Lower lobe of right lung (tissue), 2 donors: Measurements from ENCODE around the gene LRRC10B. TPM values are rescaled to one million over a fixed set of nuclear protein-coding genes. Genes with fewer than 3 reads are reported as not detected.

Experiments
- ATAC-seq, 2 donors: fragments of 200-7000 bp; cut with Tn5 transposase; one replicate each; pipeline ENCODE4 v1.9.1; 2020 to 2022; ENCODE audit warnings: mild to moderate bottlenecking in 2 of 2, moderate library complexity in 2 of 2
- DNase-seq: peaks from one replicate; pipeline ENCODE4 v3.0.0-alpha.2; 2020
- H3K27ac ChIP-seq: fragments of 200-600 bp; one replicate; pipeline ENCODE4 v1.8.0; 2022
- H3K27me3 ChIP-seq: fragments of 200-600 bp; one replicate; pipeline ENCODE4 v1.8.0; 2022; ENCODE audit warnings: low read depth
- H3K36me3 ChIP-seq: fragments of 200-600 bp; one replicate; pipeline ENCODE4 v1.8.0; 2022; ENCODE audit warnings: mild to moderate bottlenecking
- H3K4me1 ChIP-seq: fragments of 200-600 bp; one replicate; pipeline ENCODE4 v1.8.0; 2022
- H3K4me3 ChIP-seq: fragments of 200-600 bp; one replicate; pipeline ENCODE4 v1.8.0; 2022; ENCODE audit warnings: mild to moderate bottlenecking
- H3K9me3 ChIP-seq: fragments of 200-600 bp; one replicate; pipeline ENCODE4 v1.8.0; 2022
- intact Hi-C: fragments of 100-400 bp; cut with DNase I; formaldehyde crosslinking; loops from one replicate; pipeline ENCODE4 v1.11.0; 2022
- total RNA-seq: library from RNA; stranded (reverse); fragmentation: NEBNext Ultra II Directional; extraction: Animal tissue kit (Norgen Biotek cat#: 25700); gene quantifications from one replicate; pipeline ENCODE4 v1.2.1, GENCODE V29; 2021
- TF ChIP-seq, protein P1 (sequence below): fragments of 200-600 bp; IDR thresholded peaks from one replicate; pipeline ENCODE4 v1.8.0; 2022; ENCODE audit warnings: antibody characterized with exemption, mild to moderate bottlenecking
- donor health status: DM: no; HTN: yes; CAD: no; lungs with severe emphysema.

LRRC10B gene
- total RNA-seq, 1 donor from 2014 or later = 6.4 TPM

- DNase-seq (no peak), ATAC-seq (no peak)
- peaks cover 9% of the 10 kb centered on the region for H3K4me1 ChIP-seq
- H3K9me3 ChIP-seq = no peaks in the 10 kb centered on the region
- intact Hi-C loops = no loop called here
- H3K4me3 ChIP-seq = no peak overlapping the region
- no peak overlapping the region for H3K27ac ChIP-seq
- no peaks in the 10 kb centered on the region for H3K36me3 ChIP-seq
- H3K27me3 ChIP-seq = peaks cover 25% of the 10 kb centered on the region
- TF ChIP-seq, protein P1, sequence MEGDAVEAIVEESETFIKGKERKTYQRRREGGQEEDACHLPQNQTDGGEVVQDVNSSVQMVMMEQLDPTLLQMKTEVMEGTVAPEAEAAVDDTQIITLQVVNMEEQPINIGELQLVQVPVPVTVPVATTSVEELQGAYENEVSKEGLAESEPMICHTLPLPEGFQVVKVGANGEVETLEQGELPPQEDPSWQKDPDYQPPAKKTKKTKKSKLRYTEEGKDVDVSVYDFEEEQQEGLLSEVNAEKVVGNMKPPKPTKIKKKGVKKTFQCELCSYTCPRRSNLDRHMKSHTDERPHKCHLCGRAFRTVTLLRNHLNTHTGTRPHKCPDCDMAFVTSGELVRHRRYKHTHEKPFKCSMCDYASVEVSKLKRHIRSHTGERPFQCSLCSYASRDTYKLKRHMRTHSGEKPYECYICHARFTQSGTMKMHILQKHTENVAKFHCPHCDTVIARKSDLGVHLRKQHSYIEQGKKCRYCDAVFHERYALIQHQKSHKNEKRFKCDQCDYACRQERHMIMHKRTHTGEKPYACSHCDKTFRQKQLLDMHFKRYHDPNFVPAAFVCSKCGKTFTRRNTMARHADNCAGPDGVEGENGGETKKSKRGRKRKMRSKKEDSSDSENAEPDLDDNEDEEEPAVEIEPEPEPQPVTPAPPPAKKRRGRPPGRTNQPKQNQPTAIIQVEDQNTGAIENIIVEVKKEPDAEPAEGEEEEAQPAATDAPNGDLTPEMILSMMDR = no peak
Measured at GRCh38 chr11:61516191-61516590, 7.6 kb downstream of the LRRC10B start.

DNA sequence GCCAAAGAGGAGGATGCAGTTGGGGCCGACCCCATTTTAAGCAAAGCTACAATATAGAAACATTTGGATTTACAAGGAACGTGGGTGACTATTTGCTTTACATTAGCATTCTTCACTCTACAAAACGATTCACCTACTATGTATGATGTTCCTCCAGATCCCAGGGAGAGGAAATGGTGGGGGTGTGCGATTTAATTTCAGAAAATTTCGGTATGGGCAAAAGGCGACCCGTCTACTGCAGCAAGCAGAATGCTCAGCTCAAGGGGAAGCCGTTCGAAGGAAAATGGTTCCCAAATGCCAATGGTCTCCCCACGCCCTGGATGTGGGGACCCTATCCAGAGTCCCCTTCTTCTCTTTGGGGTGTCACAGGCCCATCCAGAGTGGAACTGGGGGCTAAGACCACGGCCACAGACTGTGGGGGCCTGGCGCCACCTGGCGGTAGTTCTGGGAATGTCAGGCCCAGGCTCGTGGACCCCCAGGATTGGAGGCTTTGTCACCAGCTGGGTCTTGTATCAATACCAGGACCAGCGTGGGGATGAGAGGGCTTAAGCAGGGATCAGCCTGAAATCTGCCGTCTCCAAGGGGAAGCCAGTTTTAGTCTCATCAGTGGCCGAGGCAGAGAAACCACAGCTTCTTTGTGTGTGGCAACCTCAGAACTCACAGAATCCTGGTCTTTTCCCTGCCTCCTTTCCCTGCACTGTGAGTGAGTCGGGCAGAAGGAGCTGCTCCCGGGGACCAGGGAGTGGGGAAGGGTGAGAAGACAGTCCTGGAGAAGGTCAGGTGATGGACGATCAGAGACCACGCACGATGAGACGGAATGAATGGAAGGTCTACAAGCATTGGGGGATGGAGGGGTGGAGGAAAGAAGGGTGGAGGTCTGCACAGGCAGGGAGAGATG lies 8.4 kb downstream of the LRRC10B start:
- Histone ChIP-seq H3K36me3 (no peaks in the 10 kb centered on the region), H3K9me3 (no peaks in the 10 kb centered on the region), H3K4me1 (peaks cover 9% of the 10 kb centered on the region), H3K27ac (no peak overlapping the region), H3K27me3 (peaks cover 19% of the 10 kb centered on the region), H3K4me3 (no peak overlapping the region)
- DNase-seq (no peak), ATAC-seq (peak; percentile 37 to 59)
- intact Hi-C loops = no loop called here
- TF ChIP-seq, protein P1 = peak; percentile 95

- H3K9me3 ChIP-seq = no peaks in the 10 kb centered on the region
- peaks cover 9% of the 10 kb centered on the region for H3K4me1 ChIP-seq
- no peaks in the 10 kb centered on the region for H3K36me3 ChIP-seq
- H3K27ac ChIP-seq = no peak overlapping the region
- DNase-seq = no peak
- ATAC-seq = no peak
- no peak overlapping the region for H3K4me3 ChIP-seq
- TF ChIP-seq, protein P1 = no peak
- intact Hi-C loops = no loop called here
- H3K27me3 ChIP-seq = peaks cover 9% of the 10 kb centered on the region
Measured at GRCh38 chr11:61518032-61518795, 9.7 kb downstream of the LRRC10B start.

GRCh38 chr11:61522881-61523280 lies 14.3 kb downstream of the LRRC10B start:
- Histone ChIP-seq H3K27me3 (peaks cover under 1% of the 10 kb centered on the region), H3K36me3 (no peaks in the 10 kb centered on the region), H3K27ac (no peak overlapping the region), H3K4me3 (no peak overlapping the region), H3K4me1 (no peaks in the 10 kb centered on the region), H3K9me3 (no peaks in the 10 kb centered on the region)
- DNase-seq (no peak), ATAC-seq (no peak)
- intact Hi-C loops = no loop called here
- TF ChIP-seq, protein P1 = no peak

DNA sequence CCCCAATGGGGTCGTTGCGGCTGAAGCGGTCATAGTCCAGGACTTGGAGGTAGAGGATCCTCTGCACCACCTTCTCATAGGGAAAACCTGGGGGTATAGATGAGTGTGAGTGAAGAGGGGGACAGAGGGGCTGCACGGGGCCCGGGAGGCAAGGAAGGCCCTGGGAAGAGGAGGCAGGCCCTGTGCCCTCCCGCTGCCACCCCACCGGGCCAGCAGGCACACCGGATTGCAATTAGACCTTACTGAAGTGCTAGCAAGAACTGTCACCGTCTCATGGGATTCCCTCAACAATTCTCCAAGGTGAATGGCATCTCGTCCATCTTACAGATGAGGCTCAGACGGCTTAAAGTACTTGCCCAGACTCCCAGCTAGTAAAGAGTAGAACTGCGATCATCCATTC lies 15.9 kb downstream of the LRRC10B start:
- no peak overlapping the region for H3K27ac ChIP-seq
- no peaks in the 10 kb centered on the region for H3K27me3 ChIP-seq
- H3K4me3 ChIP-seq = no peak overlapping the region
- DNase-seq = no peak
- no peaks in the 10 kb centered on the region for H3K36me3 ChIP-seq
- H3K4me1 ChIP-seq = peaks cover 2% of the 10 kb centered on the region
- ATAC-seq = no peak
- intact Hi-C loops = no loop called here
- H3K9me3 ChIP-seq = no peaks in the 10 kb centered on the region
- TF ChIP-seq, protein P1 = no peak
